NCI-H2029 treated with DMSO at 0.1 percent for 48 hours (cell line): Measurements from ENCODE around the gene TAS1R1.

ENCODE experiments used
- DNase-seq: peaks from one replicate; lab custom pipeline; 2025; lab: John Stamatoyannopoulos, UW

The TAS1R1 gene

GRCh38 chr1:6554907-6555778, at the start of gene TAS1R1:
TSS of gene TAS1R1 (plus strand) at chr1:6555307. CDS start at chr1:6555374, 67 bp downstream.
- no peak for DNase-seq

- DNase-seq, result no peak
Measured at GRCh38 chr1:6505367-6506209, 49.5 kb upstream of the TAS1R1 start.

- no peak for DNase-seq
Measured at GRCh38 chr1:6506210-6507036, 48.7 kb upstream of the TAS1R1 start.

GRCh38 chr1:6507037-6507428, 48.1 kb upstream of the TAS1R1 start:
- no peak for DNase-seq

- DNase-seq, result no peak
Measured at GRCh38 chr1:6507461-6507911, 47.6 kb upstream of the TAS1R1 start.

GRCh38 chr1:6508154-6508815, 46.8 kb upstream of the TAS1R1 start:
- no peak for DNase-seq

- DNase-seq, result no peak
Measured at GRCh38 chr1:6508816-6509189, 46.3 kb upstream of the TAS1R1 start.

- no peak for DNase-seq
Measured at GRCh38 chr1:6509220-6509918, 45.7 kb upstream of the TAS1R1 start.

- DNase-seq, result no peak
Measured at GRCh38 chr1:6509919-6510291, 45.2 kb upstream of the TAS1R1 start.

- no peak for DNase-seq
Measured at GRCh38 chr1:6510493-6510892, 44.6 kb upstream of the TAS1R1 start.

- no peak for DNase-seq
Measured at GRCh38 chr1:6511056-6511455, 44.1 kb upstream of the TAS1R1 start.

GRCh38 chr1:6511561-6512244, 43.4 kb upstream of the TAS1R1 start:
- no peak for DNase-seq

- DNase-seq, result no peak
Measured at GRCh38 chr1:6512245-6512907, 42.7 kb upstream of the TAS1R1 start.

GRCh38 chr1:6512908-6513280, 42.2 kb upstream of the TAS1R1 start:
- no peak for DNase-seq

- DNase-seq, result no peak
Measured at GRCh38 chr1:6513320-6513801, 41.7 kb upstream of the TAS1R1 start.

- DNase-seq, result no peak
Measured at GRCh38 chr1:6515771-6516170, 39.3 kb upstream of the TAS1R1 start.

- no peak for DNase-seq
Measured at GRCh38 chr1:6517435-6517851, 37.7 kb upstream of the TAS1R1 start.

GRCh38 chr1:6519491-6519934, 35.6 kb upstream of the TAS1R1 start:
- no peak for DNase-seq

- no peak for DNase-seq
Measured at GRCh38 chr1:6519935-6520671, 35.0 kb upstream of the TAS1R1 start.
